Stimulated activated CD8-positive, alpha-beta memory T cell treated with anti-CD3 and anti-CD28 coated beads, Interleukin-15, amount 100 ng/mL, for 4 hours (primary cell): Measurements from ENCODE around the gene PIAS4.

Experiments
- DNase-seq, 2 donors: peaks; one replicate each; pipeline ENCODE4 v3.0.0-alpha.2; 2020; ENCODE audit warnings: low read depth in 2 of 2

Gene PIAS4

DNA sequence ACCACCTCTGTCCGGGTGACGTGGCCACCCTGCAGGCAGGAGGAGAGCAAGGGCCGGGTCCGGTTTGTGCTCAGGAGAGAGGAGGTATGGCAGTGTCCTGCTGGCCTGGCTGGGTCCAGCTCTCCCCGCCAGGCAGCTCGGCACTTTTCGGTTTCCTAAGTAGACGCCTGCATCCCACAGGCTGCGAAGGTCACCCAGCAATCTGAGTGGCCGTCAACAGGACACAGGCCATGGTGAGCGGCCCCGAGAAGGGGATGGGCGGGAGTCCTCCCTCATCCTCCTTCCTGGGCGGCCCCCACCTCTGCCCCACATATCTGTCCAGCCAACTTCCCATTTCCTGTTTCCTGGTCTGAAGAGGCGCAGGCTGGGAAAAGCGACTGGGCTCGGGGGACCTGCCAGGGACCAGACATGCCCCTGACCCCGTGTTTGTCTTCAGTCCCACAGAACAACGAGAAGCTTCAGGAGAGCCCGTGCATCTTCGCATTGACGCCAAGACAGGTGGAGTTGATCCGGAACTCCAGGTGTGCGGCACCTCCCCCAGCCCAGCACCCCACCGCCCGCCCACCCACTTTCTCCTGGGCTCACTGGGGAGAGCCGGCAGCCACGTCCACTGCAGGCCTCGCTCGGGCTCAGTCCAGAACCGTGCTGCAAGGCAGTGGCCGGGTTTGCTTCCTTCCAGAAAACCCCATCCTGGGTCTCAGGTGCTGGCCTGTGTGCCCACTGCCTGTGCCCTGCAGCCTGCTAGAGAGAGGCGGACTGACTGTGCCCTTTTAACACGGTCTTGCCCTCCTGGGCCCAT lies 16.3 kb downstream of the PIAS4 start:
- DNase-seq, result no peak

DNA sequence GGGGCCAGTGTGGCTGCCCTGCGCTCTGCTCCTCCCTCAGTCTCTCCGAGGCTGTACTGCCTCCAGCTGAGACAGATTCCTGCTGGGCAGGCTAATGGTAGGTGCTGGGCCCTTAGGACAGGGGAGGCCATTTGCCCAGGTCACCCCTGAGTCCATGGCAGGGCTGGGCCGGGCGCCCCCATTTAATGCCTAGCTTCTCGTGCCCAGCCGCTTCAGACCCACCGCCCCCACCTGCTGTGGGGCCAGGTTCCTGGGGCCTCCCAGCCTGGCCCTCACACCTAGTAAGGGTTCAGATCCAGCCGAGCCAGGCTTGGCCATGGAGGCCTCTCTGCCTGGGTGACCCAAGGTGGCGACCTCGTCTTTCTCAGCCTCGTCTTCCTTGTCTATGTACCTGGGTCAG lies 17.8 kb downstream of the PIAS4 start:
- DNase-seq, result no peak

DNA sequence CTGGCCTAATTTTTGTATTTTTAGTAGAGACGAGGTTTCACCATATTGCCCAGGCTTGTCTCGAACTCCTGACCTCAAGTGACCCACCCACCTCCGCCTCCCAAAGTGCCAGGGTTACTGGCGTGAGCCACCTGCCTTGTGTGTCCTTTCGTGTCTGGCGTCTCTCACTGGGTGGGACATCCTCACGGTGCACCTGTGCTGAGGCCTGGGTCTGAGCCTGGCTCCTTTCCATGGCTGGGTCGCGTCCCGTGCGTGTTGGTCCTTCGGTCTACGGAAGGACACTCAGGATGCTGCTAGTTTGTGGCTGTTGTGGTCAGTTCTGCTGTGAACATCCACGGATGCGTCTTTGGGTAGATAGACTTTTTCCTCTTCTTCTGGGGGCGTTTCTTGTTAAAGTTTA lies 19.6 kb downstream of the PIAS4 start:
- DNase-seq, result no peak

DNA sequence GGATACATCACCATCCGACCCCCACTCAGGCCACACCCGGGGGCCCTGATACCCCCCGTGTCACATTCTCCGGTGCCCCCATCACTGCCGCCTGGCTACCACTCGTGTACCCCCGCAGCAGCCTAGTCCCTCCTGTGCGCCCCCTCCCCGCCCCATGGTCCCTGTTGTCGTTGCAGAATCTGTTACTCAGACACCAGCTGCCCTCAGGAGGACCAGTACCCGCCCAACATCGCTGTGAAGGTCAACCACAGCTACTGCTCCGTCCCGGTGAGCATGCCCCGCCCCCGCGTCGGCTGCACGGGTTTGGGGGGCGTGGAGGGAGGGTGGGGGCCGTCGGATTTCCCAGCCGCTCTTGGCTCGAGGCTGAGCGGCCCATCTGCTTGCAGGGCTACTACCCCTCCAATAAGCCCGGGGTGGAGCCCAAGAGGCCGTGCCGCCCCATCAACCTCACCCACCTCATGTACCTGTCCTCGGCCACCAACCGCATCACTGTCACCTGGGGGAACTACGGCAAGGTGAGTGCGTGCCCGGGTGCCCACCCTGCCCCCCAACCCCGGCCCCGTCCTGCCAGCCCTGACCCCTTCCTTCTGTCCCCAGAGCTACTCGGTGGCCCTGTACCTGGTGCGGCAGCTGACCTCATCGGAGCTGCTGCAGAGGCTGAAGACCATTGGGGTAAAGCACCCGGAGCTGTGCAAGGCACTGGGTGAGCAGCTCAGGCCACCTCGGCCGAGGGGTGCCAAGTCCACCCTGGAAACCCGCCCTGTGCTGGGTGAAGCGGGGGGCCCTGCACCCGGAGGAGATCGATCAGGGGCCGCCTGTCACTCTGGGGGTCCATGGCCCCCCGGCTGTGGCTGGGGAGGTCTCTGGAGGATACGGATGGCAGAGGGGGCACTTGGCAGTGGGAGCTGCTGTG lies 21.1 kb downstream of the PIAS4 start:
- DNase-seq, result no peak

DNA sequence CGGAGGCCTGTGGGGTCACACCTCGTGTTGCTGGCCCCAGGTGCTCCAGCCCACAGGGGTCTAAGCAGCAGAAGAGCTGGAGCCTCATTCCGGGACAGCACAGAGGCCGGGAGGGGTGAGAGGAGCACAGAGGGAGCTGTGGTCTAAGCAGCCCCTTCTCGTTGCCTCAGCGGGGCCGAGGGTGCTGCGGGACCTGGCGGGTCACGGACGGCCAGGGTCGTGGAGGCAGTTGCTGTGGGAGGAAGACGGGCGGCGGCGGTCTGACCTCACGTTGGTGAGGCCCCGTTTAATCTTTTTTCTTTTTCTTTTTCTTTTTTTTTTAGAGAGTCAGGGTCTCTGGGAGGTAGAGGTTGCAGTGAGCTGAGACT lies 21.7 kb downstream of the PIAS4 start:
- no peak for DNase-seq

DNA sequence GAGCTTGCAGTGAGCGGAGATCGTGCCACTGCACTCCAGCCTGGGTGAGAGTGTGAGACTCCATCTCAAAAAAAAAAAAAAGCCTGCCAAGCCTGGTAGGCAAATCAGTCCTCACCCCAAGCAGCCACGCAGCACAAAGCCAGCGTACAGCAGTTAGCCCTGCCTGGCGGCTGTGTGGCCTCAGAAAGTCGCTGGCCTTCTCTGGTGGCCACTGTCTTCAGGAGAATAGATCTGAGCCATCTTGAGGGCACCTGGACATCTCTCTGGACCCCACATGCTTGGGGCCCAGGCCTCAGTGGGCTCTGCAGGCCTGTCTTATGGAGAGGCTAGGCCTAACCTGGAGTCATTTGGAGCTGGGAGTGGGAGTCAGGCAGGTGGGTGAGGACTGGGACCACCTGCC lies 23.0 kb downstream of the PIAS4 start:
- no peak for DNase-seq

DNA sequence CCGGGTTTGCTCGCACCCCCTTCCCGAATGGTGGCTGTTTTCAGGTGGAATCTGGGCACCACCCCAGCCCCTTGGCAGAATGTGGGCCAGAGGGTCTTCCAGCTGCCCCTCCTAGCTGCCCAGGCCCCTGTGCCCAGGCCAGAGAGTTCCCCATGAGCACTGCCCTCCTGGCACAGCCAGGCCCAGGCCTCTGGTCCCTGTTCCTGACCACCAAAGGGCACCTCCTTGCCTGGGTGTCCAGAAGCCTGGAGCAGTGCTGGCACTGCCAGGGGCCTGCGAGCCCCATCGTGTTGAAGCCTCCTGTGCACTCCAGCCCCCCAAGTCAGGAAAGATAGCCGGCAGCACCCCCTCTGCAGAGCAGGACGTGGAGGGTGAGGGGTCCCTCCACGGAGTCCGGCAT lies 23.4 kb downstream of the PIAS4 start:
- DNase-seq, result no peak

DNA sequence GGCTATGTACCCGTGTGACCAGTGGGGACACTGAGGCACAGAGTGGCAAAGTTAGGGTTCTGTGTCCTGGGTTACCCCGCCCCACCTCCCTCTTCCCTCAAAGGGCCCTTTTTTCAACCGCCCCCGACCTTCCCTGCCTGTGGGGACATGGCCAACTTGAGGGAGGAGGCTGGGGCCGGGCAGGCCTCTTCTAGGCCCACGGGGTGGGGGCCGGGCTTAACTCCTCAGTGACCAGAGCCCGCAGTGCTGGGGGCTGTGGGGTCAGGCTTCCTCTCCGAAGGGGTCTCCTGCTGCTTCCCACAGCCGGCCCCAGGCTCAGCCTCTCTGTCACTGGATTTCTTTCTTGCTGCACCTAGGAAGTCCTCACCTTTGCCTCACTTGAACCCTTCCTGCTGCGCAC lies 23.9 kb downstream of the PIAS4 start:
- DNase-seq, result no peak

DNA sequence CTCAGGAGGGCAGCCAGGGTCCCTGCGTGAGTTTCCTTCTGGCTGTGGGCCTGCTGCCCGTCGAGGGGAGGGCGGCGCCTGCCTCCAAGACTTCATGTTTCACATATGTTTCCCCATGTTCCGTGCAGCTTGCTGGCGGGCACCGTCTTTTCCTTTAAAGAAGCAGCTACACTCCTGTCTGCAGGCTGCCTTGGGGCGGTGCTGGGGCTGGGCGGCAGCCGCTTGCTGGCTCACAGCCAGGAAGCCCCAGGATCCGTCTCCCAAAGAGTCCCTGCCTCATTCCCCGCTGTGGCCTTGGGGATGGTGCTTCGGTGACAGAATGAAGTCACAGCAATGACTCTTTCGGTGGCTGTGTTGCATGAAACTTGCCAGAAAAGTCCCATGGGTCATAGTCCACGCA lies 24.9 kb downstream of the PIAS4 start:
- DNase-seq, result no peak

DNA sequence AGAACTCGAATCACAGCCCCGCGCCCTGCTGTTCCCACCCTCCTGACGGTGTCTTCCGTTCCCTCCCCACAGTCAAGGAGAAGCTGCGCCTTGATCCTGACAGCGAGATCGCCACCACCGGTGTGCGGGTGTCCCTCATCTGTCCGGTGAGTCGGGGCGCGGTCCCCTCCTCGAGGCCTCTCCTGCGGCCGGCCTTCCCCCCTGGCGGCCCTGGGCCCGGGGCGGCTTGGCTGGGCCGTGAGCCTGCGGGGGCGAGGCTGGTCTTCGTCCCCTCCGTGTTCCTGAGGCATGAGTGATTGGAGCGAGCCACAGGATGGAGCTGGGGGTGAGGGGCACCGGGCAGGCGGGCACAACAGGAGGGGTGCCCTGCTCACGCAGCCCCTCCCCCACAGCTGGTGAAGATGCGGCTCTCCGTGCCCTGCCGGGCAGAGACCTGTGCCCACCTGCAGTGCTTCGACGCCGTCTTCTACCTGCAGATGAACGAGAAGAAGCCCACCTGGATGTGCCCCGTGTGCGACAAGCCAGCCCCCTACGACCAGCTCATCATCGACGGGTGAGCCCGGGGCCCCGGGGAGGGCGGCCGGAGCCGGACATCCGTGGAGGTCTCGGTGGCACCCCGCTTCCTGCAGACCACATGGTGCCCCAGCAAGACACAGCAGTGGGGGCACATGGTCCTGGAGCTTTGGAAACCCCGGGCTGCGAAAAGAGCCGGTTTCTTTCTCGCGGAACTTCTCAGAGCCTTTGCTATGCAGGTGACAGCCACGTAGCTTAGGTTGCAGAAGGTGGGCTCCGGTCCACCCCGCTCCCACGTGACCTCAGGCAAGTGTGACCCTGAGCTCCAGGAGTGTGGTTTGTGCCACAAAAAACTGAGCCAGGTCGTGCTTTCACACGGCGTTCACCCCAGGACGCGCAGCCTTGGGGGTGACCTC lies 25.8 kb downstream of the PIAS4 start:
- DNase-seq, result no peak

DNA sequence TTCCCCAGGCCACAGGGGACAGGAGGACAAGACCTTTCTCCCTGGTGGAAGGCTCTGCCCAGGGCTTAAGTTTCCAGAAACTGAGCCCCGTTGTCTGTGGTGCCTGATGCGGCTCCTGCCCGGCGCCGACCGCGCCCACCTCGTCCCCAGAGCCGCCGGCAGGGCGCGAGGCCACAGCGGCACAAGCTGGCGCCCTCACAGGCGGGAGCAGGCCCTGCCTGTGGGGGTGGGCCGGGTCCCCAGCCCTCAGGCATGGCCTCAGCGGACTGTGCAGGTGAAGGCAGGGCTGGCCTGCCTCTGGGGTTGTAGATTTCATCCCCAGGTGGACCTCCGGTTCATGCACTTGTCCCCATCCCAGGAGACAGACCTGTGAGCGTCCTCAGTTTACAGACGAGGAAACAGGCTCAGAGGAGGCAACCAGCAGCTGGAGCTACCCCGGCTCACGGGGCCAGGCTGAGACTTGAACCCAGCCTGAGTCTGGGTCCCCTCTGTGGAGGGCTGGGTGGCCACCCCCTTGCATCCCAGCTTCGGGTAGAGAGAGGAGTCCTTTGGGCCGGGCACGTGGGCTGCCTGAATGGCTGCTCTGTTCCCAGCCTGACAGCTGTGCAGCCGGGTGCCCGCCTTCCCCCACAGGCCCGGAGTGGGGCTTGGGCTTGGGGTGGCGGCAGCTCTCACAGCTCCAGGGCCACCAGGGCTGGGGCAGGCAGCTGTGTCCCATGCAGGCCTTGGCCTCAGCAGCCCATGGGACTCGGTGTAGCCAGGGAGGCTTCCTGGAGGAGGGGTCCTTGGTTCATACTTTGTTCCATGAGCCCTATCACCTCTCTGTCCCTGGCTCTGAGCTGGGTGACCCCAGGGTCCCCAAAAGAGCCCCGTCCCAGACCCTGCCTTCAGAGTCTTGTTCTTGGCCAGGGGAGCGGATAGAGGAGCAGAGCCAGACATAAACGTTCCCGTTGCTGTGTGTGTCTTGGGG lies 26.8 kb downstream of the PIAS4 start:
- DNase-seq, result no peak

DNA sequence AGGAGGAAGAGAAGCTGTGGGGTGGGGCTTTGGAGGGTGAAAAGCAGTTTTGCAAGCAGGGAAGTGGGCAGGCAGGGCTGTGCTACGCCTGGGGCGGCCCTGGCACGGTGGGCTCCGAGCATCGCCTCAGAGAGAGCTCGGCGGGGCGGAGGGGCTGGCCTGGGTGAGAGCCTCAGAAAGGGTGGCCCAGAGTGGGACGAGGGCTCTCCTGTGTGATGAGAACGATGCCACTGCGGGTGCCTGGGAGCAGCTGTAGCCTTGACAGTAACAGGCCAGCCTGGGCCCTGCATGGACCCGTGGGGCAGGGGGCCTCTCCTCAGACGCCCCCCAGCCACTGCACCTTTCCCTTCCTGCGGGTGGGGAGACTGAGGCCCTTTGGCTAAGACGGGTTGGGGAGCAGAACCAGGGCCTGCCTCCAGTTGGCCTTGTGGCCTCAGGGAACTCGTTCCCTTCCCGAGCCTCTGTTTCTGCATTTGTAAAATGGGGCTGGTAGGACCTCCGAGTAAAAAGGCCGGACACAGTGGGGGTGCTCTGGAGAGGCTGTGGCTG lies 27.6 kb downstream of the PIAS4 start:
- DNase-seq, result no peak

DNA sequence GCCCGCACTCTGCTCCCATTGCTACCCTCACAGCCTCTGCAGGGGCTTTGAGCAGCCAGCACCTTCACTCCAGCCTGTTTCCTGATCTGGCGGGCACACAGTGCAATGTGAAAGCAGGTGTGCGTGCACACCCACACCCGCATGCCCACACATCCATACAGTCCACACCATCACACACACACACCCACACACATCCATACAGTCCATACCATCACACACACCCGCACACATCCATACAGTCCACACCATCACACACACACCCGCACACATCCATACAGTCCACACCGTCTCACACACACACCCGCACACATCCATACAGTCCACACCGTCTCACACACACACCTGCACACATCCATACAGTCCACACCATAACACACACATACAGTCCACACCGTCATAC lies 28.0 kb downstream of the PIAS4 start:
- DNase-seq, result no peak

DNA sequence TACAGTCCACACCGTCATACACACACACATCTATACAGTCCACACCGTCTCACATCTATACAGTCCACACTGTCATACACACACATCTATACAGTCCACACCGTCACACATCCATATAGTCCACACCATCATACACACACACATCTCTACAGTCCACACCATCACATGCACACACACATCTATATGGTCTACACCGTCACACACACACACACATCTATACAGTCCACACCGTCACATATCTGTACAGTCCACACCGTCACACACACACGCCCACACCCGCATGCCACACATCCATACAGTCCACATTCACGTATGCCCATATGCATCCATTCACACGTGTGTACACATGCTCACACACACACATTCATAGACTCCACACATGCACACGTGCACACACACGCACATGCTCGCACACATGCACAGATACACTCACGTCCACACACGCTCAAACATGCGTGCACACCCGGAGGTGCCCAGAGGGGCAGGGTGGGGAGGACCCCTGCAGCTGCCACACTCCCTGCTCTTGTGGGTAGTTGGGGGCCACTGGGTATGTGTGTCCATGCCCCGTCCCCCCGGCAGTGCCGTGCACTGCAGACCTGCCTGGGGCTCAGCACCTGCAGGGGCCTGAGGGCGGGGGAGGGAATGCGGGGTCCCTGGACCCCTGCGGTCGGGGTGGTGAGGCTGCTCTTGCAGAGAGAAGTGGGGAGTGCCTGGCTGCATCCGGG lies 29.2 kb downstream of the PIAS4 start:
- no peak for DNase-seq

DNA sequence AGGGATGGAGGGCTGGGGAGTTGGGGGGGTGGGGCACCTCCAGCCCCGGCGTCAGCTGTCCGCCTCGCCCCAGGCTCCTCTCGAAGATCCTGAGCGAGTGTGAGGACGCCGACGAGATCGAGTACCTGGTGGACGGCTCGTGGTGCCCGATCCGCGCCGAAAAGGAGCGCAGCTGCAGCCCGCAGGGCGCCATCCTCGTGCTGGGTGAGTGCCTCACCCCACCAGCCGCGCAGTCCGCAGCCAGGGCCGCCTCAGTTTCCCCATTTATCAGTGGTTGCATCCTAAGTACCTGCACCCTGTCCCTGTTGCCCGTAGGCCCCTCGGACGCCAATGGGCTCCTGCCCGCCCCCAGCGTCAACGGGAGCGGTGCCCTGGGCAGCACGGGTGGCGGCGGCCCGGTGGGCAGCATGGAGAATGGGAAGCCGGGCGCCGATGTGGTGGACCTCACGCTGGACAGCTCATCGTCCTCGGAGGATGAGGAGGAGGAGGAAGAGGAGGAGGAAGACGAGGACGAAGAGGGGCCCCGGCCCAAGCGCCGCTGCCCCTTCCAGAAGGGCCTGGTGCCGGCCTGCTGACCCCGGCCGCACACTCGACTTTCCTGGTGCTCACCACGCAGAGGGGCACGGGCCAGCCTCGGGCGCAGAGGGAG lies 29.9 kb downstream of the PIAS4 start:
- DNase-seq, result no peak

DNA sequence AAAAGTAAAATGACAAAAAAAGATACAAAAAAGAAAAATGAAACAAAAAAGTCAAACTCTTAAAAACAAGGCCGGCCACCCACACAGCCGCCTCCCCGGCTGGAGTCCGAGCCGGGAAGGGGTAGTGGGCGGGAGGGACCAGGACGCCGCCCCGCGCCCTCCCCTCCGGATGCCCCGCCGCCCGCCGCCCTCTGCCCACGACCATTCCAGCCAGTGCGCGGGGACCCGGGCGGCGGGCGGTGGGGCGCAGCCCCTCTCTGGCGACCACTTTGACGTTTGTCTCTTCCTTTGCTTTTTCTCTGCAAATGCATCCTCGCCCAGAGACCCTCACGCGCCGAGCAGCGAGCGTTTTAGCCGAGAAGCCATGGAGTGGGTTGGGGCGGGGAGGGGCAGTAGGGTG lies 30.5 kb downstream of the PIAS4 start:
- no peak for DNase-seq

DNA sequence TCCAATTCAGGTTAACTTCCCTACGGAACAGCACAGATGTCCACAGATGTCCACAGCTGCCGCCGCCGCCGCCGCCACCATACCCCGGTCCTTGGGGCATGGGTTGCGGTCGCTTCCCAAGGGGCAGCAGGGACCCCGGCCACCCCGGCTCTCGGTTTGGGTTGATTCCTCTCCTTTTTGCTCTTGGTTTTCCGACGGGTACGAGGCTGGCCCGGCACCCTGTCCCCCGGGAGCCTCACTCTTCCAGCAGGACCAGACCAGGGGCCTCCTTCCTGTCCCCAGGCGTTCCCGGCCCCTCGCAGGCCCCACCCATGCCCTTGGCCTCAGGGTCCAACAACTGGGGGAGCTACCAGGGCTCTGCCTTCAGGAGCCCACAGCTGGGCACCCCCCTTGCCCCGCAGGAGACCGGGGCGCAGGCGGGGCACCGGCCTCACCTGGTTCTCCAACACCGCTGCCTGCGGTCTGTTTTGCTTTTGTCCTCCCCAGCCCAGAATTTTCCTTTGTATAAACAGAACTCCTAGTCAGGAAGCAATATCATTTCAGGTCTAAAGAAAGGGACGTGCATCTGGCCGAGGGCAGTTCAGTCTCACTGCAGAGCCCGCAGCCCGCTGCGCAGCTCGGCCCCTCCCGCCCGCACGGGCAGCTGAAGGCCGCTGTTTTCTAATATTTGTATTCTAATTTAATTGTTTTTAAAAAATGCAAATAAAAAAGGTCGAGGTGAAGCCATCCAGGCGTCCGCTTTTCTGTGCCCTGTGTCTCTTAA lies 31.3 kb downstream of the PIAS4 start:
- DNase-seq, result no peak

DNA sequence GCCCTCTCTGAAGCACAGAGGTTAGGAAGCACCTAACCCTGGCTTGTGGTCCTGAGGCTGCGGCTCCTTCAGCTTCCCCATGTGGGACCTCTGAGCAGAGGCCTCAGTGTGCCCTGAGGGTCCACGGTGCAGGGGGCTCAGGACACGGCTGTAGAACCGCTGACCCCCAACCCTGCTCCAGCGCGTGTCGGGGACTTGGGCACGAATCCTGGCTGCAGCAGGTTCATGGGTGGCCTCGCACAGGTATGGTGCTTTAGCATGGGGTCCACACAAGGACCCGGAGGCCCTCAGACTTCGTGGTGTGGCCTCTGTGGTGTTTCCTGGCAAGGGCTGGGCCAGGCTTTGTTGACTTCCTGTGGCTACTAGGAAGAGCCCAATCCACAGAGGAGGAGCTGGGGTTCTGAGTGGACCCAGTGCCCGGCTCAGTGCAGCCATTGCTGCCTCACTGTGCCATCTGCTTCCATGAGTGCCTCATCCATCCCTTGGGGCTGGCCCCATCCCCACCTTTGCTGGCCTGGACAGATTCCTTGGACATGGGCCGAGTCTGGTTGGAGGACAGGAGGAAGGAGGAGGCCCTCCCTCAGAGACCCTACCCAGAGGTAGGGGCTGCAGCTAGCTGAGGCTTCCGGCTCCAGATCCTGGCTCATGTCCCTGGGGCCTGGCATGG lies 34.7 kb downstream of the PIAS4 start:
- DNase-seq, result no peak
